Stomach (tissue), 4 donors: Measurements from ENCODE around the gene TSSK2.

Source experiments
- EP300 ChIP-seq: sonication (generic); formaldehyde crosslinking; IDR thresholded peaks from one replicate; pipeline ENCODE4 v1.6.1; 2017; ENCODE audit warnings: antibody characterized with exemption
- POLR2AphosphoS5 ChIP-seq, 3 donors: sonication (generic); formaldehyde crosslinking; IDR thresholded peaks; one replicate each; pipeline ENCODE4 v1.6.1; 2016; ENCODE audit warnings: antibody characterized with exemption in 3 of 3
- TF ChIP-seq, protein P1 (sequence below), 7 experiments: fragments of 450-650 bp in 4 of 7; fragments of 200-600 bp in 3 of 7; sonication (generic) in 3 of 7; IDR thresholded peaks; one replicate each; pipeline ENCODE4 v1.5.1; 2016 to 2019; ENCODE audit warnings: antibody characterized with exemption in 7 of 7, control low read depth in 2 of 7, mild to moderate bottlenecking in 1 of 7

DNA sequence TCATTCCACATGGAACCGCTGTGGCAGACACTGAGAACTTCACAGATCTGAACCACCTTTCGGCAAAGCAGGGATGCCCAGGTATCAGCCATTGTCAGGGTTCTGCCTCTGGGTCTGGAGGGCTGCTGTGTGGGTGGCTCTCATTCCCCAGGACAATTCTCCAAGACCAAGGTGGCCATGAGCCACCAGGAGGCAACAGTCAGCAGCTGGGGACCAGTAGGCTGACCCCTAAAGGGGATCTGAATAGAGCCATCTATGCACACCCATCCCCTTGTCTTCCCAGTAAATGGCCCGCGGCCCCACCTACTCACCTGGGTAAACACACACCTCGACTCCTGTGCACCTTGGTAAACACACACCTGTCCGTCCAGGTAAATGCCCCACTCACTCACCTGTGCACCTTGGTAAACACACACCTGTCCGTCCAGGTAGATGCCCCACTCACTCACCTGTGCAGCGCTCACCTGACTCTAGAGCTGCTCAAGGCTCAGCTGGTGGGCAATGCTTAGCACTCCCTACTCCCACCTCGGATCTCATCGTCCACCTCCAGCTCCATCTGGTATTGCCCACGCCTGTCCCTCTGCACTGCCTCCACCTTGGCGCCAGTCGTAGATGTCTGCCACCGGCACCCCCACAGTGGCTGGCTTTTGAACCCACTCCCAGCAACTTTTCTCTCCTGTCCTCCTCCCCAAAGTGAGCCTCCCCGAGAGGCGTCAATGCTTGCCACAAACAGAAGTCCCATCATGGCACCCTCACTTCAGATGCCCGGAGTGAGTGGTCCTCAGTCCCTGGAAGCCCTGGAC is 37.2 kb downstream of the TSSK2 start:
- TF ChIP-seq, protein P1, sequence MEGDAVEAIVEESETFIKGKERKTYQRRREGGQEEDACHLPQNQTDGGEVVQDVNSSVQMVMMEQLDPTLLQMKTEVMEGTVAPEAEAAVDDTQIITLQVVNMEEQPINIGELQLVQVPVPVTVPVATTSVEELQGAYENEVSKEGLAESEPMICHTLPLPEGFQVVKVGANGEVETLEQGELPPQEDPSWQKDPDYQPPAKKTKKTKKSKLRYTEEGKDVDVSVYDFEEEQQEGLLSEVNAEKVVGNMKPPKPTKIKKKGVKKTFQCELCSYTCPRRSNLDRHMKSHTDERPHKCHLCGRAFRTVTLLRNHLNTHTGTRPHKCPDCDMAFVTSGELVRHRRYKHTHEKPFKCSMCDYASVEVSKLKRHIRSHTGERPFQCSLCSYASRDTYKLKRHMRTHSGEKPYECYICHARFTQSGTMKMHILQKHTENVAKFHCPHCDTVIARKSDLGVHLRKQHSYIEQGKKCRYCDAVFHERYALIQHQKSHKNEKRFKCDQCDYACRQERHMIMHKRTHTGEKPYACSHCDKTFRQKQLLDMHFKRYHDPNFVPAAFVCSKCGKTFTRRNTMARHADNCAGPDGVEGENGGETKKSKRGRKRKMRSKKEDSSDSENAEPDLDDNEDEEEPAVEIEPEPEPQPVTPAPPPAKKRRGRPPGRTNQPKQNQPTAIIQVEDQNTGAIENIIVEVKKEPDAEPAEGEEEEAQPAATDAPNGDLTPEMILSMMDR (IDR thresholded peaks at IDR 0.05) = no peak
- no peak for TF ChIP-seq POLR2AphosphoS5 (IDR thresholded peaks at IDR 0.05)
- no peak for TF ChIP-seq EP300
